HG03095 (cell line): ENCODE measurements around the gene MAP7.
A peak's percentile ranks its signal among the peaks of the same experiment; 100 is the strongest.

Experiments
- ATAC-seq: cut with Tn5 transposase; IDR thresholded peaks from one replicate; pipeline ENCODE4 v1.9.1; 2021; ENCODE audit warnings: moderate library complexity; ENCODE audit not compliant: unreplicated experiment

Gene MAP7

GRCh38 chr6:136344420-136344819 is 205.8 kb downstream of the MAP7 start:
- no peak for ATAC-seq

GRCh38 chr6:136343700-136344099 is 206.5 kb downstream of the MAP7 start:
- ATAC-seq = no peak

DNA sequence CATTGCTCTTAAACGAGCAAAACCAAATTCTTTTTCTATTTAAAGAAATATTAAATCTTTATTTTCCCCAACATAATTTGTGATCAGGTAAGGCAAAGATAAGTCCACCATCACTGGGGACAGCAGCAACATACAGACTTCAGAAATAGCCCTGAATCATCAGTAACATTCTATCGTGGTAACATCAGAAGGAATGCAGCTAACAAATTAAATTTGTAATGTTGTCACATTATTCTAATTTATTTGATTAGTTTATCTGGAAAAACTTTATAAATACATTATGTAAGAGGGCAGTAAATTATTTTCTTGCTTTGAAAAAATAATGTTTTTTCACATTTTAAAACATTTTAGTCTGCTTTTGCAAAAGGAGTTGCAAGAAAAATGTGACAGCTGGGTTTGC is 206.9 kb downstream of the MAP7 start:
- ATAC-seq = no peak

- no peak for ATAC-seq
Observed at GRCh38 chr6:136341967-136342366, 208.3 kb downstream of the MAP7 start.

GRCh38 chr6:136341367-136341766 is 208.9 kb downstream of the MAP7 start:
- ATAC-seq = no peak

GRCh38 chr6:136338486-136338885 is 211.7 kb downstream of the MAP7 start:
- no peak for ATAC-seq

- ATAC-seq = no peak
Observed at GRCh38 chr6:136337606-136338005, 212.6 kb downstream of the MAP7 start.

DNA sequence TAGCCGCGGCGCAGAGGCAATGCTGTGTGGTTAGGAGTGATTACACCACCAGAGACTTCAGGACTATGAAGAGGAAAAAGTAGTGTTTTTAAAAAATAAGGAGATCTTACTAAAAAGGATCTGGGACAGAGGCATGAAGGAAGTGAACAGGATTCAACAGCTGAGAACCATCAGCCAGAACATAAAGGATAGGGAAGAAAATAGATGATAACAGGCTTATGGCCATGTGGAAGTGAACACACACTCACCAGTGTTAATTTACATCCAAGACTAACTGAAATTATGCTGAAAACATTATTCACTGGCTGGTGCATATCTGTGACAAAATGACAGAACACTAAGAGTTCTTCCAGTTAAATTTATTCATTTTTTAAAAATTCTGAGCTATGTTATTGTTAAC is 213.1 kb downstream of the MAP7 start:
- no peak for ATAC-seq

DNA sequence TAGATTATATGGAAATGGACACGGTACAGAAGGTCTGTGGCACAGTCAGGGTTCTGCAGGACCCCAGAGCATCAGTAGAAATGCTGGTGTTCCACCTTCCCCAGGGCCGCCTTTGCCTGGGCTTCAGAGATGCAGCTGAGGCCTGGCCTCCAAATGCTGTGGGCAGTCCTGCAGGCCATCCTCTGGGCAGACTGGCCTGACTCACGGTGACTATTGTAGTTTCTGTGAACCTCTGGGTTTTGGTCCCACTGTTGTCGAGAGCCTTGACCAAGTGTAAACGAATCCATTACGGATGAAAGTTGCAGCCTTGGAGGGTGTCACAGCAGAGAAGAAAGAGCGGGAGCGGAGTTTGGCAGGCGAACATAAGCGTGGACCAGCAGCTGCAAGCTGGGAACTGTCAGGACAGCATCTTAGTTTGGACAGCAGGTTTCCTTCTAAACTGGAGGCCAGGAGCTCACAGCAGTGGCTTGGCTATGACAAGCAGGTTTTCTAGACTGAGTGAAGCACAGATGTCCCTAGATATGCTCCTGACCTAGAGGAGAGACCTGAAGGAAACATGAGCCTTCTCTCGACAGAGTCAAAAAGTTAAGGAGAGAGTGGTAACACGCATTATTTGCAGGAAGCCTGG is 214.4 kb downstream of the MAP7 start:
- ATAC-seq = no peak

- no peak for ATAC-seq
Observed at GRCh38 chr6:136334853-136335252, 215.4 kb downstream of the MAP7 start.

DNA sequence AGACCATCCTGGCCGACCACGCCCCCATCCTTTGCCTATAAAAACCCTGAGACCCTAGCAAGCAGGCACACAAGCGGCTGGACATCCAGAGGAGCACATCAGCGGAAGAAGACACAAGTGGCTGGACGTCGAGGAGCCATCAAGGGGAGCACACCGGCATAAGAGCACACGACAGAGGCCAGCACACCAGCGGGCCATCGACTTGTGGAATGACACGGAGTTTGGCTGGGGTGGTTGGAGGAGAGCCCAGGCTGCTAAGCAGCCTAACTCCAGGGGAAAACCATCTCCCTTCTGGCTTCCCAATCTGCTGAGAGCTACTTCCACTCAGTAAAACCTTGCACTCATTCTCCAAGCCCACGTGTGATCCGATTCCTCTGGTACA is 215.8 kb downstream of the MAP7 start:
- ATAC-seq = no peak

DNA sequence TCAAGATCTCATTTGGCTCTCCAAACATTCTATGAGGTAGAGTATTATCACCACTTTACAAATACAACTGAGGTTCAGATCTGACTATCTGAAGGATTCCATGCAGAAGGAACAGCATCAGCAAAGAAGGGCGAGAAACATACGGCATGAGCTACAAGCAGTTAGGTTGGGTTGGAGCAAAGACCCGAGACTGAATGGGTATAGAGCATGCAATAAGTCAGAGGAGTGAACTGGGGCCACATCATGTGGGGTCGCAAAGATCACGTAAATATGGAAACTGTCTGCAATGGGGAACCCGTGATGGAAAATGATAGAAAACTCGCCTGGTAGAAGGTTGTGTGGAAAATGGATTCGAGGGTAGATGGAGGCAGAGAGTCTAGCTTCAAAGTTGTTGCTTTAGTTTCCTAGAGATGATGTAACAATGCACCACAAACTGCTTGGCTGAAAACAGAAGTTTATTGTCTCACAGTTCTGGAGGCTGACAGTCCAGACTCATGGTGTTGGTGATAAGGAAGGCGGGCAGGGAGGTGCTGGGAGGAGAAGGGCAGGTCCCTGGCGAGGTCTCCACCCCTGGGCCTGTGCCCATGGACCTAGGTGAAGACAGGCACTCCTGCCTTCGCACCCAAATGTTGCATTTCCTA is 216.3 kb downstream of the MAP7 start:
- ATAC-seq = no peak

DNA sequence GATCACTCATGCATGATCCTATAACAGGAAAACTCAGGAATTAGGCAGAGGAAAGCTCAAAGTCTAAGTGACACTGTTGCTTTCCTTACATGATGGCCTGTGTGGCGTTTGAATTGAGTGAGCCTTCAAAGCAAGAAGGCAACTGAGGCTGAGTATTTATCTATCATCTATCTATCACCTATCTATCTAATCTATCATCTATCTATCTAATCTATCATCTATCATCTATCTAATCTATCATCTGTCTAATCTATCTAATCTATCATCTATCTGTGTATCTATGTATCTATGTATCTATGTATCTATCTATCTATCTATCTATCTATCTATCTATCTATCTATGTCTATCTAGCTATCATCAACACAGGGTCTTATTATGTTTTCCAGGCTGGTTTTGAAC is 218.8 kb downstream of the MAP7 start:
- no peak for ATAC-seq

GRCh38 chr6:136330634-136331033 is 219.6 kb downstream of the MAP7 start:
- no peak for ATAC-seq

GRCh38 chr6:136326038-136326553 is 224.1 kb downstream of the MAP7 start:
- ATAC-seq = no peak

- ATAC-seq = no peak
Observed at GRCh38 chr6:136324686-136325380, 225.4 kb downstream of the MAP7 start.

DNA sequence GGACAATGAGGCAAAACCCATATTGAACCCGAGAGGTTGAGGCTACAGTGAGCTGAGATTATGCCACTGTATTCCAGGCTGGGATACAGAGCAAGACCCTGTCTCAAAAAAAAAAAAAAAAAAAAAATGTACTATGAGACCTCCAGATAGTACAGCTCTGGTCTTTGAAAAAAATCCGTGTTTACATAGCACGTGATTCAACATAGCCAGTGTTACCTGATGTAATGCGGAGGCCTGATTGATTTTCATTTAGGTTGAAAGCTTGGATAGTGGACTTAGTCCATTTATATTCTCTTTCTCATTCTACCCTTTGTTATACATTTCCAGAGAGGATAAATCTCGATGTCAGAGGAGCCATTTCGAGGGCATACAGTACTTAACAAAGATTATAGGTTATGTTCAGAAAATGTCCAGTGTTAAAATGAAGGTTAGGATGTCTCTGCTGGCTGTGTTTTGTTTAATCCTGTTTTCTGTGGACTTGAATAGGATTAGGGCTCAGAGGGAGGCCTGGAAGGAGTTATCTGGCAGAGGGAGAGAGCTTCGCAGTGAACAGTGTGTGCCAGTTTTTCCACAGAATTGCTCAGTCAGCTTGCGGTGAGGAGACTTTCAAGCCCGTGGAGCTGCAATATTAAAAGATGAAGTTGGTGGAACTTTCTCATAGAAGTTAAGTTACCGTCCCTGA is 226.7 kb downstream of the MAP7 start:
- ATAC-seq = no peak

DNA sequence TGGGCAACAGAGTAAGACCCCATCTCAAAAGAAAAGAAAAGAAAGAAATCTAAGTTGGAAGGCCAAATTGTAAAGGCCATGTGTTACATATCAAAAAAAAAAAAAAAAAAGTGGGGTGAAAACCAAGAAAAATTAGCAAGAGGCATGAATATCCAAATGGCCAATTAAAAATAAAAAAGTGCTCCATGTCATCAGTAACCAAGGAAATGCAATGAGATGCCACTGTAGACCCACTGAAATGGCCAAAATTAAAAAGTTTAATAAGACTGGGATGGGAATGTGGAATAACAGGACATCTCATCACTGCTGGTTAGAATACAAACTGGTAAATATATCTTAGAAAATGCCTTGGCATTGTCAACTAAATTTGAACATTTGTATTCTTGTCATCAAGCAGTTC is 230.5 kb downstream of the MAP7 start:
- no peak for ATAC-seq

- ATAC-seq = no peak
Observed at GRCh38 chr6:136318676-136319075, 231.5 kb downstream of the MAP7 start.

DNA sequence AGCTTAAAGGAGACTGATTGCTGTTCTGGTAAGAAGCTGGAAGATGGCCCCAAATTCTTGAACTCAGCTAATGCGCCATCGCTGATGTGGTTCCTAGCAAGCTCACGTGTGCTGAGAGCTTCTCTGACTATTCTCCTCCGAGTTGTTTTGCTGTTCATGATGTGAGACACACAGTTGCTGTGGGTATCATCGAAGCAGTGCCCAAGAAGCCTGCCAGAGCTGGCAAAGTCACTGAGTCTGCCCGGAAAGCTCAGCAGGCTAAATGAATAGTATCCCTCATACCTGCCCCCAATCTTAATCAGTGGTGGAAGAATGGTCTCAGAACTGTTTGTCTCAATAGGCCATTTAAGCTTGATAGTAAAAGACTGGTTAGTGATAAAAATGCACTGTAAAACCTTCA is 232.3 kb downstream of the MAP7 start:
- no peak for ATAC-seq

DNA sequence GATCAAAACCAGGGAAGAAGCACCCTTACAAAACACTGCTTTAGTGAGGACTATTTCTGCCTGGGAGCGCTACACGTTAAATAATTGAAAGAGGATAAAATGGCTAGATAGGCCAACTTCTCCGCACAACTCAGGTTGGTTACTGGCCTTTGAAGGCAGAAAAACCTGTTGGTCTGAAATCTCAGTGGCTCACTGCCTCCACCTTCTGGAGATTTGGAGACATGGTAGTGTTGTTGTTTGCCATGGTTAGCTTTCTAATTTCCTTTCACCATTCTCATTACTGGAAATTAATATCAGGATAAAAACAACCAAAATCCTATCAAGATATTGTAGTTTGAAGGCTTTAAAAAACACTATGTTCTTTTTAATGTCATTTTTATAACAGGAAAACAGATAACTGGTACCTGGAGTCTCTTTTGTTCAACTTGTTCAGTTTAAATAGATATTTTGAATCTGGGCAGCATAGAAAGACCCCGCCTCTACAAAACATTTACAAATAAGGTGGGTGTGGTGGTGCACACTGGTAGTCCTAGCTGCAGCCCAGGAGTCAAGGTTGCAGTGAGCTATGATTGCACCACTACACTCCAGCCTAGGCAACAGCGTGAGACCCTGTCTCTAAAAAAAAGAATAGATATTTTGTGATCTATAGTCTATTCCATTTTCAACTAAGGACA is 233.1 kb downstream of the MAP7 start:
- peak; percentile 54 for ATAC-seq
